Astrocyte (in vitro differentiated cells and primary cell): Measurements from ENCODE around the gene MBNL1.

Experiments
- EZH2 ChIP-seq: IDR thresholded peaks from 2 replicates; pipeline ENCODE4 v1.6.1; 2012; ENCODE audit warnings: mild to moderate bottlenecking, low read length, inconsistent platforms; ENCODE audit not compliant: insufficient read depth
- TF ChIP-seq, protein P1 (sequence below): IDR thresholded peaks from 2 replicates; pipeline ENCODE4 v1.5.1; 2011; ENCODE audit warnings: low read depth, mild to moderate bottlenecking, inconsistent platforms, low read length, moderate library complexity; ENCODE audit not compliant: insufficient read depth

DNA sequence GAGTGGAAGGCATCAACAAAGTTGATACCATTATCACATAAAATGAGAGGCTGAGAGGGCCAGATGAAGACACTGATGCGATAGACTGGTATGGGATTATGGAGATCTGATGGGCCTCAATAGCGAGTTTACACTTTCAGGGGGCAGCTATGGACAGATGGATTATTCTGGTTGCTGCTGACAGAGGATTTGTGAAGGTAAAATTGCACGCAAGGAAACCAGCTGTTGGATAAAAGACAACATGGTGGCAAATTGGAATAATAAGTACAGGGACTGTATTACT lies 203.9 kb downstream of the MBNL1 start:
- TF ChIP-seq, protein P1, sequence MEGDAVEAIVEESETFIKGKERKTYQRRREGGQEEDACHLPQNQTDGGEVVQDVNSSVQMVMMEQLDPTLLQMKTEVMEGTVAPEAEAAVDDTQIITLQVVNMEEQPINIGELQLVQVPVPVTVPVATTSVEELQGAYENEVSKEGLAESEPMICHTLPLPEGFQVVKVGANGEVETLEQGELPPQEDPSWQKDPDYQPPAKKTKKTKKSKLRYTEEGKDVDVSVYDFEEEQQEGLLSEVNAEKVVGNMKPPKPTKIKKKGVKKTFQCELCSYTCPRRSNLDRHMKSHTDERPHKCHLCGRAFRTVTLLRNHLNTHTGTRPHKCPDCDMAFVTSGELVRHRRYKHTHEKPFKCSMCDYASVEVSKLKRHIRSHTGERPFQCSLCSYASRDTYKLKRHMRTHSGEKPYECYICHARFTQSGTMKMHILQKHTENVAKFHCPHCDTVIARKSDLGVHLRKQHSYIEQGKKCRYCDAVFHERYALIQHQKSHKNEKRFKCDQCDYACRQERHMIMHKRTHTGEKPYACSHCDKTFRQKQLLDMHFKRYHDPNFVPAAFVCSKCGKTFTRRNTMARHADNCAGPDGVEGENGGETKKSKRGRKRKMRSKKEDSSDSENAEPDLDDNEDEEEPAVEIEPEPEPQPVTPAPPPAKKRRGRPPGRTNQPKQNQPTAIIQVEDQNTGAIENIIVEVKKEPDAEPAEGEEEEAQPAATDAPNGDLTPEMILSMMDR: no peak
- no peak for TF ChIP-seq EZH2
